BJ (cell line): ENCODE data around the gene AK9. TPM values are rescaled to one million over a fixed set of nuclear protein-coding genes. Genes with fewer than 3 reads are reported as not detected.

Experiments
- CTCF ChIA-PET: fragments of 350-600 bp; formaldehyde crosslinking; extraction: SDS; loops from one replicate; lab custom pipeline; 2021; ENCODE audit warnings: antibody characterized with exemption, inconsistent platforms; lab: Yijun Ruan, JAX
- POLR2A ChIA-PET: fragments of 300-600 bp; sonication (Branson Sonifier 250); formaldehyde crosslinking; extraction: SDS; loops from one replicate; lab custom pipeline; 2021; ENCODE audit warnings: antibody characterized with exemption; lab: Charles Lee
- DNase-seq: peaks from one replicate; pipeline ENCODE4 v3.0.0-alpha.2; 2011; ENCODE audit warnings: low read depth
- H3K27me3 ChIP-seq: 2 replicates; pipeline ENCODE4 v1.6.0; 2011; ENCODE audit warnings: low read length; ENCODE audit not compliant: control insufficient read depth, insufficient read depth
- H3K36me3 ChIP-seq: 2 replicates; pipeline ENCODE4 v1.5.1; 2011; ENCODE audit warnings: low read length; ENCODE audit not compliant: control insufficient read depth, insufficient read depth
- H3K4me3 ChIP-seq: 2 replicates; pipeline ENCODE4 v1.5.1; 2011; ENCODE audit warnings: low read depth, mild to moderate bottlenecking, control low read depth, low read length
- polyA plus RNA-seq: library from polyadenylated mRNA; depleted of rRNA; stranded (reverse); fragments of >200 nt; gene quantifications from 2 replicates; pipeline ENCODE4 v1.2.3, GENCODE V29; 2011
- TF ChIP-seq, protein P1 (sequence below): IDR thresholded peaks from 2 replicates; pipeline ENCODE4 v1.5.1; 2011; ENCODE audit warnings: low read depth, mild to moderate bottlenecking, control low read depth, inconsistent platforms, low read length, moderate library complexity; ENCODE audit not compliant: insufficient read depth

The AK9 gene
- polyA plus RNA-seq, 1 experiment = 1.3 TPM

- no peaks in the 10 kb centered on the region for H3K36me3 ChIP-seq
- H3K4me3 ChIP-seq = no peak overlapping the region
- TF ChIP-seq, protein P1, sequence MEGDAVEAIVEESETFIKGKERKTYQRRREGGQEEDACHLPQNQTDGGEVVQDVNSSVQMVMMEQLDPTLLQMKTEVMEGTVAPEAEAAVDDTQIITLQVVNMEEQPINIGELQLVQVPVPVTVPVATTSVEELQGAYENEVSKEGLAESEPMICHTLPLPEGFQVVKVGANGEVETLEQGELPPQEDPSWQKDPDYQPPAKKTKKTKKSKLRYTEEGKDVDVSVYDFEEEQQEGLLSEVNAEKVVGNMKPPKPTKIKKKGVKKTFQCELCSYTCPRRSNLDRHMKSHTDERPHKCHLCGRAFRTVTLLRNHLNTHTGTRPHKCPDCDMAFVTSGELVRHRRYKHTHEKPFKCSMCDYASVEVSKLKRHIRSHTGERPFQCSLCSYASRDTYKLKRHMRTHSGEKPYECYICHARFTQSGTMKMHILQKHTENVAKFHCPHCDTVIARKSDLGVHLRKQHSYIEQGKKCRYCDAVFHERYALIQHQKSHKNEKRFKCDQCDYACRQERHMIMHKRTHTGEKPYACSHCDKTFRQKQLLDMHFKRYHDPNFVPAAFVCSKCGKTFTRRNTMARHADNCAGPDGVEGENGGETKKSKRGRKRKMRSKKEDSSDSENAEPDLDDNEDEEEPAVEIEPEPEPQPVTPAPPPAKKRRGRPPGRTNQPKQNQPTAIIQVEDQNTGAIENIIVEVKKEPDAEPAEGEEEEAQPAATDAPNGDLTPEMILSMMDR = no peak
- CTCF ChIA-PET = interaction anchor here (1.3 to 1.4 kb wide), 2 partner anchors 45 to 320 kb away, joined by 3 to 4 read pairs; no protein-coding TSS in a partner anchor
- DNase-seq = no peak
- no peaks in the 10 kb centered on the region for H3K27me3 ChIP-seq
- POLR2A ChIA-PET = no interaction called here
Observed at GRCh38 chr6:109720311-109720710, 29.3 kb upstream of the AK9 start.

DNA sequence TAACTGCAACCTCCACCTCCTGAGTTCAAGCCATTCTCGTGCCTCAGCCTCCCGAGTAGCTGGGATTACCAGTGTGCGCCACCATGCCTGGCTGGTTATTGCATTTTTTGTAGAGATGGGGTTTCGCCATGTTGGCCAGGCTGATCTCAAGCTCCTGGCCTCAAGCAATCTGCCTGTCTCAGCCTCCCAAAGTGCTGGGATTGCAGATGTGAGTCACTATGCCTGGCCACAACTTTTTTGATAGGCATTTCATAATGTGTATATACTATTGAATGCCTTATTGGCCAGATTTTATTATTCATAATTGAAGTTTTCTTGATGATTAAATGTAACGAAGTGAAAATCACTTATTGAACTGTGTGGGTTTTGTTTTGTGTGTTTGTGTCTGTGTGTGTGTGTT, 28.0 kb upstream of the AK9 start:
- POLR2A ChIA-PET = no interaction called here
- Histone ChIP-seq H3K4me3 (no peak overlapping the region), H3K36me3 (no peaks in the 10 kb centered on the region), H3K27me3 (no peaks in the 10 kb centered on the region)
- no peak for DNase-seq
- CTCF ChIA-PET = interaction anchor here (1.4 kb wide), 1 partner anchor 321 kb away, joined by 4 read pairs; no protein-coding TSS in a partner anchor
- TF ChIP-seq, protein P1 = no peak

GRCh38 chr6:109717971-109718370, 27.0 kb upstream of the AK9 start:
- Histone ChIP-seq H3K4me3 (no peak overlapping the region), H3K27me3 (no peaks in the 10 kb centered on the region), H3K36me3 (no peaks in the 10 kb centered on the region)
- CTCF ChIA-PET = interaction anchor here (4.5 kb wide), 1 partner anchor 13 kb away, joined by 24 read pairs; no protein-coding TSS in a partner anchor
- TF ChIP-seq, protein P1 = no peak
- DNase-seq = no peak
- POLR2A ChIA-PET = no interaction called here

DNA sequence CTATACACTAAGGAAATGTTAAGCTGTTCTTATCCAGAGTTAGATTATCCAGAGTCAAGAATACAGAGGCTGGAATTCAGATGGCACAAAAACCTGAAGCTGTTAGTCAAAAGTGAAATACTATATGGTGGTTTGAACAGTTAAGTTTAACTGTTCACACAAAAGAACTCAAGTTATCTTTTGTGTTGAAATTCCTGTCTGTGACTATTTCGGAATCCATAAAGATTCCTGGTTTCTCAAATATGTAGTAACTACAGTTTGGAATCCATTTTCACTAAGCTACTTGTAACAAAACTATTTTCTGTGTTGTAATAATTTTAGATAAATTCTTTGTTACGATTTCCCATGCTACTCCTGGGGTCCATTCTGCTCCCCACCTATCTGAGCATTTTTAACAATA, 24.6 kb upstream of the AK9 start:
- Histone ChIP-seq H3K27me3 (no peaks in the 10 kb centered on the region), H3K4me3 (no peak overlapping the region), H3K36me3 (no peaks in the 10 kb centered on the region)
- DNase-seq = no peak
- TF ChIP-seq, protein P1 = no peak
- CTCF ChIA-PET = interaction anchor here (4.5 to 9.1 kb wide), 2 partner anchors 11 to 323 kb away, joined by 24 to 73 read pairs; no protein-coding TSS in a partner anchor
- POLR2A ChIA-PET = interaction anchor here (0.6 kb wide), 1 partner anchor 202 kb away, joined by 3 read pairs; no protein-coding TSS in a partner anchor

DNA sequence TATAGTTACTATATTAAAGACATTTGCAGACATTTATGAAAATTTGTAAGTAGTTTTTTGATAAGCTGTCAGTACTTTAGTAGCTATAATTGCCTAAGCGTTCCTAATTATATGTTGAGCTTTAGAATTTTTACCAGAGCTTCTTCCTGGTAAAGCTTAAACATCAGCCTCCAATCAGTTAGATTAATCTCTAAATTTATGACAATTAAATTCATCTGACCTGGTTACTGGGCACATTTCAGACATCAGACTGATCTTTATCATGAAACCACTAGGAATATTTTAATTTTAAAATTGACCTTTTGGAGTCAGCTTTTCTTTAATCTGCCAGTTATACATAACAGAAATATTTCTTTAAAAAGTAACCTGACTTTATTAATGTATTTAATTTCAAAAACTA, 23.6 kb upstream of the AK9 start:
- Histone ChIP-seq H3K4me3 (no peak overlapping the region), H3K27me3 (no peaks in the 10 kb centered on the region), H3K36me3 (no peaks in the 10 kb centered on the region)
- DNase-seq = no peak
- ChIA-PET POLR2A (no interaction called here), CTCF (interaction anchor here (4.5 to 9.1 kb wide), 2 partner anchors 10 to 324 kb away, joined by 24 to 73 read pairs; no protein-coding TSS in a partner anchor)
- TF ChIP-seq, protein P1 = no peak
